NCI-H526 treated with DMSO at 0.1 percent for 48 hours (cell line): ENCODE results near the gene RNF138.
"Not testable (repeated sequence)": the region's sequence is repeated elsewhere in the genome, so short reads cannot be mapped to it uniquely, and the experiment has no call there.

Source experiments
- DNase-seq: peaks from one replicate; lab custom pipeline; 2025; lab: John Stamatoyannopoulos, UW

Gene RNF138, protein sequence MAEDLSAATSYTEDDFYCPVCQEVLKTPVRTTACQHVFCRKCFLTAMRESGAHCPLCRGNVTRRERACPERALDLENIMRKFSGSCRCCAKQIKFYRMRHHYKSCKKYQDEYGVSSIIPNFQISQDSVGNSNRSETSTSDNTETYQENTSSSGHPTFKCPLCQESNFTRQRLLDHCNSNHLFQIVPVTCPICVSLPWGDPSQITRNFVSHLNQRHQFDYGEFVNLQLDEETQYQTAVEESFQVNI

DNA sequence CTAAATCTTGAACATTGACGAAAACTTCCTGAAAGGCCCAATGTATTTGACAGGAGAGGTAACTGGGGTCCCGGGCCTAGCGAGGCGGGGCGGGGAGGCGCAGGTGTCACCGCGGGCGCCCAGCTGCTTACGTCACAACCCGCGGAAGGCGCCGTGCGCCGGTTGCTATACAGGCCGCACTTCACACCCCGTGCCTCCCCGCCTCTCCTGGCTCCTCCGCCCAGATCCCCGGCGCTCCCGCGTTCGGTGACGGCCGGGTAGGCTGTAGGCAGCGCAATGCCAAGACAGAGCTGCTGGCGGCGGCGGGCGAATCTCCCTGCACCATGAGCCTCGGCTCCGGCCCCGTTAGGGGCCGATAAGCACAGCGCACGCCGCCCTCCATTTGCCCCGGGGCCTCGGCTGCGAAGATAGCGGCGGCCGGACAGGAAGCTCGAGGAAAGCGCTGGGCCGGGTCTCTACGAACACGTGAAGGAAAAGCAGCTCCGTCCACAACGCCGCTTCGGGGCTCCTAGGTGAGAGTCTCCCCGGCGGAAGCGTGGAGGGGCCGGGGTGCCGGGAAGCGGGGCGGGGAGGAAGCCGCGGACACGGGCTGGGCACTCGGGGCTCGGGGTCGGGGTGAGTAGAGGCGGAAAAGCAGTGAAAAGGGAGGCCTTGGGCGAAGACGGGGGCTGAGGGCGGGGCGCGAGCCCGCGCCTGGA lies at the start of gene RNF138:
Gene RNF138, plus strand, starts transcription at position 151 of the 698 bp plus-strand sequence. CDS start 903 bp downstream, outside the sequence.
- peak; percentile 86 for DNase-seq

DNA sequence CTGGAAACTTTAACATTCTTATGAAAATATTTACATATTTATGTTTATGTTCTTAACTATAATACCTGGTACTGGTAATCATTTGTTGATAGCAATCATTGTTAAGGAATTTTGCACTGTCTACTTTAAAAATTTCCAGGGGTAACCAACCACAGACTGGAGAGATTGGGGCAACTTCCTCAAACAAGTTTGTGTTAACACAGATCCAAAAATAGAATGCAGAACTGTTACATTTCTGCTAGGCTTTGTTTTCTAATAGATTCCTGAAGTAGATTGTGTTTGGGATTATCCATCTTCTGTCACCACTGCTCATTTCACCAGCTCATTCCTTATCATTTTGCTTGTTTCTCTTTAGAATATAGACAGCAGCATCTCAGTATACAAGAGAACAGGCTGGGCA lies 49.3 kb upstream of the RNF138 start:
- no peak for DNase-seq

DNA sequence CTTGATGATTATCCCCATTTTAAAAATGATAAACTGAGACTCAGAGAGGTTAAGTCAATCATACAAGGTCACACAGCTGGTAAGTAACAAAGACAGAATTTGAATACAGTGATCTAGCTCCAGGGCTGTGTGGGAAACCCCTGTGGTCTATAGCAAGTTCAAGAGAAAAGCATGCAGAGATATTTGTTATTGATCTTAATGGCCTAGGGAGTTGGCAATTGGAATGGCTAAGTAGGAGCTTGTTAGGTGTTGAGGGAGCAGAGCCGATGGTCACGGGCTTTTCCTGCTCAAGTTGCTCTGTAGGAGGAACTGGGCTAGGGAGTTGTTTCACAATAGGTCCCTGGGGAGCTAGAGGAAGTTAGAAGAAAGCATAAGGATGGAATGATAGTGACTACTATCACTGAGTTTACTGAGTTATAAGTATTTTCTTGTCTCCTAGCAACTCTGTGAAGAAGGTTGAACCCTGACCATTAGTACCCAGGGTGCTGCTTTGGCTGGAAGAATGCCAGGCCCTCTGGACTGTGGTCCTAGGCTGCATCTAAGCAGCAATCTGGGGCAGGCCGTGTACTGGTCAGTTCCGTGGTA lies 43.1 kb upstream of the RNF138 start:
- no peak for DNase-seq

DNA sequence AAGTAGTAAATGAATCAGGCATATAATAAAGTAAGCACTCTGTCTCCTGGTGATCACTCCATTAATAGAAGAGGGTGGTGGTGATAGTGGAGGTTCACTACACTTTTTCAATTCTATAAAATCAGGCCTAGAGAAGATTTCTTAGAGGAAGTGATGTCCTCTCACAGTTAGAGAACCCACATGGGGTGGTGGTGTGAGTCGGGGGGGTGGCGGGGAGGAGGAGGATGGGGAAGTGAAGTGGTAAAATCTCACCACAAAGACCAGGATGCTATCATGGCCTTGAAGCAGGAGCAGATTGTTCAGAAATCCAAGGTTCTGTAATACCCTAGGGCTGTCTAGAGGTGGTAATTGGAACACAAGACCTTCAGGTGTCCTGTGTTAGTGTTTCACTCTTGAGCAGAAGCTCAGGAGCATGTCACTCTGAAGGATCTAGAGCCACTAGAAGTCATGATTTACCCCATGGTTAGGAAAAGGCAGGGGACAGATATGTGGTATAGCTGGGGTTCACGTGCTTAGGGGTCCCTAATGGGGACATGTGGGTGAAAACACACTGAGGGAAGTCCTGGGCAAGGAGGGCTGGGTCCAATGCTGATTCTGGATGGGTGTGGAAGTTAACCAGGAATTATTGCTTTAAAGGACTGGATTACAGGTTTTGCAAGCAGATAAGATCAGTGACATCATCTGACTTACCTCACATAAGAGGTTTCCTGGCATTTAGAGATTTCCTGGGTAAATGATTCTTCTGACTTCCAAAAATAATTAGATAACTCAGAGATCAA lies 42.1 kb upstream of the RNF138 start:
- DNase-seq = no peak

DNA sequence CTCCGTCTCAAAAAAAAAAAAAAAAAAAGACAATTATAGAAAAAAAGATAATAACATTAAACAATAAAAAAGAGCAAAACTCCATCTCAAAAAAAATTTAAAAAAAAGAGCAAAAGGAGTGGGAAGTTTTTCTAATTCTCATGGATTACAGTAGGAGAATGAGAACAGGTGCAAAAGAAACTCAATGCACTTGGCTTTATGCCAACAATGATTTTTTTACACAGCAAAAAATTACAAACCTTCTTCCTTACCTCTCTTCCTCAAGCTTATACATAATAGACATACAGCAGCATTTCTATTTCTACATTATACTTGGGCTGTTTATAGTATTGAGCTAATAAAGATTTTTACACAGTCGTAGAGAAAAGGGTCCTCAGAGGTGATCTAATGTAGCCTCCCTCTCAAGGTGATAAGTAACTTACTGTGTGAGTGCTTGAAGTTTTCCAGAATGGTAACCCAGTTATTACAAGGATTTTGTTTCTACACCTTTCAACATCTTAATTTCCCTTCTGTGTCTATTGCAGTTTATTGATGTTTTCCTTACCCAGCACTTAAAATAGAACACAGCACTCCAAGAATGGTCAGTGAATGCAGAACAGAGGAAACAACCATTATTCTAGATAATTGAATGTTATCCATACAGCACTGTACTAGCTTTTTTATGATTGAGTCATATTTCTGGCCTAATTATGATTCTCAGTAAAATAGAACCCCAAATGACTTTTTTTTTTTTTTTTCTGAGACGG lies 34.9 kb upstream of the RNF138 start:
- DNase-seq = no peak

DNA sequence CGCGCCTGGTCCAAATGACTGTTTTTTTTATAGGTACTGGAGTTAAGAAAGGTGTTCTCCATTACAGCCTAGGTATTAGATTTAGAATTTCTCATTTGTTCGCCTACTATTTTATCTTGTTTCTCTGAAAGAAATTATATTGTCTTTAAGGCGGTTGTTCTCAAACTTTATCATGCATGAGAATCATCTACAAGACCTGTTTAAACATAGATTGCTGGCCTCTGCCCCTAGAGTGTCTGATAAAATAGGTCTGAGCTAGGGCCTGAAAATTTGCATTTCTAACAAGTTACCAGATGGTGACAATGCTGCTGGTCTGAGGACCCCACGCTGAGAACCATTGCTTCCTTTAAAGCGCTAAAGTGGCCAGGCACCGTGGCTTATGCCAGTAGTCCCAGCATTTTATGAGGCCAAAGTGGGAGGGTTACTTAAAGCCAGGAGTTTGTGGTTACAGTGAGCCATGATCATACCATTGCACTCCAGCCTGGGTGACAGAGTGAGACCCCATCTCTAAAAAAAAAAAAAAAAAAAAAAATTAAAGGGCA lies 34.0 kb upstream of the RNF138 start:
- no peak for DNase-seq

DNA sequence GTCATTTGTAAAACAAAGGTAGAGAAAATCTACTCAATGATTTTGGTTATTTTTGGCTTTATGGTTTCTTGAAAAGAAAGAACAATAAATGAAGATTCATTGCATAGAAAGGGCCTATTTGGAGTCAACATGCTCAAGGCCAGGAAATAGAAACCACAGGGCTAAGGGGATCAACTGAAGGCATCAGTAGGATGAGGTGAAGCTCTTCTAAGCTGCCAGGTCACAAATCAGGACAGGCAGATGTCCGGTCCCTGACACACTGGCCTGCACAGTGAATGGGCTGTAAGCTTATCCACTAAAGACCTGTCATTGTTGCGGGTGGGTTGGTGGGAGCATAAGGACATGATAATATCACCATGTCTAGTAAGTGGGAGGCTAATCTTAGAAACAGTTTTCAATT lies 31.6 kb upstream of the RNF138 start:
- DNase-seq = no peak

DNA sequence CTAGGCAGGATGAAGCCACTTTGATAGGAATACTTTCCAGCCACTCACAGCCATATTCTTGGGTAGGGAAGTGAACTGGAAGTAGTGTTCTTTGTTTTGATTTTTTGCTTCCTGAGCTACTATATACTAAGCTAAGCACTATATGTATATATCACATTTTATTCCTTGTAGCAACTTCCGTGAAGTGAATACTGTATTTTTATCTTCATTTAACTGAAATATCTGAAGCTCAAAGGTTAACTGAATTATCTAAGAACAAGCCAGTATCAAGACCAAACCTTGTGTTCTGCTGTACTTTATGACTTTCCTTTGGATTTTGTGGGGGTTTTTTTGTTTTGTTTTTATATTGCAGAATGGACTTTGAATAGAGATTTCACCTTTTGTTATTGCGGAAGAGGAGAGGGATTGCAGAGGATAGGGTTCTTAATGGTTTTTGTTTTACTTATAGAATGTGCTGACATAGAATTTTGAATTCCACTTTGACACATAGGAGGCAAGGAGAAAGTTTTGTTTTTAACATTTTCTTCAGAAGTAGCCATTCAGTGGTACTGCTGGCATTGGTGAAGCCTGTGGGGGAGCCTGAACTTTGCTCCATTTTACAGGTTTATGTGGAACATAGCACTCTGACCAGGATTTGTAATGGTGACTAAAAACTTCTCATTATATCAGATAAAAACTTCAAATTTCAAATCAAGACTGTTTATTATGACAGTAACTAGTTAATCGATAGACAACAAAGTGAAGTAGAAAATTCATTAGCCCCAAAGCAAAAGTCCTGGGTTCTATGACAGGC lies 24.1 kb upstream of the RNF138 start:
- DNase-seq = no peak

DNA sequence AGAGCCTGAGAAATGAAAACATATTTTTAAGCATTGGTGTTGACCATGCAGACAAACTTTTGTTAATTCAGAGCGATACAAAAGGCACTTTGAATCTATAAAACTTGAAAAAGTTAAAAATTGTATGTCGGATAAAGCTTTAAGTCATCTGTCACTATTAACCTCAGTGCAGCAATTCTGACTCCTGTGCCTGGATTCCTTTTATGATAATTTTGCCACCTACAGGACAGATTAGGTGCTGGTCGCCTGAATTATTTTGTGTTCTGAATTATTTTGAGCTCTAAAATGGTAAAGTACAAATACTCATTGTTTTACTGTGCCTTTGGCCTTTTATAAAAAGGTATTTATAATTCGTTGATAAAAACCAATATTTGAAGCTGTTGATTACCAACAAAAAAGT lies 19.4 kb upstream of the RNF138 start:
- no peak for DNase-seq

DNA sequence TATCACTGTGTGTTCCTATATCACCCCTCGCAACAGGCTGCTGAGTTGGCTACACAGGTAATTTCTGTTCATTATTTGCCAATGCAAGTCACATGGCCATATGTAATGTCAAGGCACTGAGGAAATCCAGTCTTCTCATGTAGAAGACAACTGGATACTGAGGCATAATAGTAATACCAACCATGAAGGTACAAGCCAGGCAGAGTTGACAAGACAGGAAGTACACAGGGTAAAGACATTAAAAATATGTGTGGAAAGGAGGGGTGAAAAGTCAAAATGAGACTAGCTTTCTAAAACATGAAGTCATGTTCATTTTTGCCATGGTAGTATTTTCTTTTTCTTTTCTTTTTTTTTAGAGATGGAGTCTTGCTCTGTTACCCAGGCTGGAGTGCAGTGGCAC lies 17.5 kb upstream of the RNF138 start:
- no peak for DNase-seq

DNA sequence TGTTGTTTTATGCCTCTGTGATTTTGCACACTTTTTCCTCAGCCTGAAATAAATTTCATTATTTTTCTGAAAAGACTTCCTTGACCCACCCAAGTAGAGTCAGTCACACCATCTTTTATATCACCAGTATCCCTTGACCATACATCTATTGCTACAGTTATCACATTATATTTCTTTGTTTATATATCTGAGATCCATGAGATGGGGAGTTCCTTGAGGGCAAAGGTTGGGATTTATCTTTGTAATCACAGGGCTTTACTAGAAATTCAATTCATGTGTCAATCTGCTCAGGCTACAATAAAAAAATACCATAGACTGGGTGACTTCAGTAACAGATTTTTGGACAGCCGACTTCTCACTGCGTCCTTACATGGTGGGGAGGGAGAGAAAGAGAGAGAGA lies 12.8 kb upstream of the RNF138 start:
- no peak for DNase-seq

DNA sequence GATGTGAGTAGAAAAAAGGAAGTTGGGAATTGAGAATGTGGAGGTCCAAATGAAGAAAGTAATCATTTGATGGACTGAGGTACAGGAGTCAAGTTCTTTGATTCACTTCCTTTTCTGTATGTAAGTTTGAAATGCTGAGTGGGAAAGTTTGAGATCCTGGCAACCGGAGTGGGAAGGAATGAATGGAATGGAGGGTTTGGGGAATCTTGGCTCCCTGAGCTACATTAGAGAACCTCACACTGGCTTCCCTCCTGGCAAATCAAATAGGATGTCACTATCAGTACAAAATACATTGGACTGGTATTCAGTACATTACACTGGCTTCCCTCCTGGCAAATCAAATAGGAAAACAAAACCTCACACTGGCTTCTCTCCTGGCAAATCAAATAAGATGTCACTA lies 9.8 kb upstream of the RNF138 start:
- DNase-seq = no peak

DNA sequence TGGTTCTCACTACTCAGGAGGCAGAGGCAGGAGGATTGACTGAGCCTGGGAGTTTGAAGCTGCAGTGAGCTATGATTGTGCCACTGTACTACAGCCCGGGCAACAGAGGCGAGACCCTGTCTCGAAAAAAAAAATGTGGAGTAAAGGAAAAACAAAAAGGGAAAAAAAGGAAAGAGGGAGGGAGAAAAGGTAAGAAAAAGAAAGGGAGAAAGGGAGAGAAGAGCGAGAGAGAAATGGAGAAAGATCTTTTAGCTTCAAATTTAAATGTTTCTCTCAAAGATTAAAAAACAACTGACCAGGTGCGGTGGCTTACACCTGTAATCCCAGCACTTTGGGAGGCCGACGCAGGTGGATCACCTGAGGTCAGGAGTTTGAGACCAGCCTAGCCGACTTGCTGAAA lies 7.9 kb upstream of the RNF138 start:
- no peak for DNase-seq

DNA sequence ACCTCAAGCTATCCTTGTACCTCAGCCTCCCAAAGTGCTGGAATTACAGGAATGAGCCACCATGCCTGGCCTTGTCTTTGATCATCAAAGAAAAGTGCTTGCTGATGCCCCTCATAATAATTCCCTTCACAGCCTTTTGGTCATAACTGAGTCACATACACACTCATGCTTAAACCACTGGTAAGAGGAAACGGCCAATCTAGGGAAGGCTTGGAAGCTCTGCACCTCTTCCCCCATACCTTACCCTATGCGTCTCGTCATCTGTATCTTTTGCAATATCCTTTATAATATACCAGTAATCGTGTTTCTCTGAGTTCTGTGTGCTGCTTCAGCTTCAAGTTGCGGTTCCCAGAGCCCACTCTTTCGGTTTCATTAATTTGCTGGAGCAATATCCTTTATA lies 4.8 kb upstream of the RNF138 start:
- DNase-seq = no peak

DNA sequence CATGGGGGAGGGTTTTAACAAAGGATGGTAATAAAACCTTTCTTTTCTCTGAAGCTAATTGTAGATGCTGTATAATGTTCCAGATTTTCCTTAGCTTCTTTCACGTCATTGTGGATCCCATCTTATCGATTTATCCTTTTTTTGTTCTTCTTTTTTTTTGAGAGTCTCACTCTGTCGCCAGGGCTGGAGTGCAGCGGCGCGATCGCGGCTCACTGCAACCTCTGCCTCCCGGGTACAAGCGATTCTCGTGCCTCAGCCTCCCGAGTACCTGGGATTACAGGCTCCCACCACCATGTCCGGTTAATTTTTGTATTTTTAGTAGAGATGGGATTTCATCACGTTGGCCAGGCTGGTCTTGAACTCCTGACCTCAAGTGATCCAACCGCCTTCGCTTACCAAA lies 843 bp upstream of the RNF138 start:
- not testable (repeated sequence) for DNase-seq

DNA sequence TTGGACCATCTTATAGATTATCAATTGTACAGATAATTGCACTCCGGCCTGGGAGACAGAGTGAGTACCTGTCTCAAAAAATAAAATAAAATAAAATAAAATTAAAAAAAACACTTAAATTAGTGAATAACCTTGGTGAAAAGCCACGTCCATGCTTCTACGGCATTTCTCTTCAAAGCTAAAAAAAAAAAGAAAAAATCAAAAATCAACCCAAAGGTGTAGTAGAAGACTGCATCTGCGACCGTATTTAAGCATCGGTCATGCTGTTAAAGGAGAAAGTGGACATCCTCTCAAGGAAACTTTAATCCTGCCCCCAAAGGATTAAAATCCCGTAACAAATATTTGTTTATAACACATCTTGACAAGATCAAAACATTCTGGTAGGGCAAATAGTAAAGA lies 350 bp upstream of the RNF138 start:
- no peak for DNase-seq

DNA sequence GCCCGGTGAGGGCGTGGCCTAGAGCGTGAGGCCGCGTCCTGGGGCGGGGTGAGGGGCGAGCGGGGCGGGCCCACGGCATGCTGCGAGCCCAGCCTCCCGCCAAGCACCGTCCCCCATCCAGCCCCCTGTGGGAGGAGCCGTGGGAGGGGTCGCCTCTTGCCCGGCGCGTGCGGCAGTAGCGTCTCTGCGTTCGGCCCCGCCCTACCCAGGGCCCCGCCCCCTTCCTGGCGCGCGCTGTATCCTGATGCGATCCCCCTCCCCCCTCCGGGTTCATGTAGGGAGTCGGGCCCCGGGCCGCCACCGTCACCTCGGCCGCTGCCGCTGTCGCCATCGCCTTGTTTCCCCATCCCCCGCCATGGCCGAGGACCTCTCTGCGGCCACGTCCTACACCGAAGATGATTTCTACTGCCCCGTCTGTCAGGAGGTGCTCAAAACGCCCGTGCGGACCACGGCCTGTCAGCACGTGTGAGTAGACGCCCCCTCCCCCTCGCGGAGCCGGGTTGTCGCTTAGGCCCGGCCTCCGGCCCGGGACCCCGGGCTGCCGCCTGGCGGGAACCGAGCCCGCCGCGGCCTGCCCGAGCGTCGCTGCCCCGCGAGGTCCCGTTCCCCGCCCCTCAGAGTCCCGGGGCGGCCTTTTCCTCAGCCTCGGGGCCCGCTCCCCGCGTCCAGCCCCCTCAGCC lies 888 bp downstream of the RNF138 start:
- peak; percentile 86 for DNase-seq

DNA sequence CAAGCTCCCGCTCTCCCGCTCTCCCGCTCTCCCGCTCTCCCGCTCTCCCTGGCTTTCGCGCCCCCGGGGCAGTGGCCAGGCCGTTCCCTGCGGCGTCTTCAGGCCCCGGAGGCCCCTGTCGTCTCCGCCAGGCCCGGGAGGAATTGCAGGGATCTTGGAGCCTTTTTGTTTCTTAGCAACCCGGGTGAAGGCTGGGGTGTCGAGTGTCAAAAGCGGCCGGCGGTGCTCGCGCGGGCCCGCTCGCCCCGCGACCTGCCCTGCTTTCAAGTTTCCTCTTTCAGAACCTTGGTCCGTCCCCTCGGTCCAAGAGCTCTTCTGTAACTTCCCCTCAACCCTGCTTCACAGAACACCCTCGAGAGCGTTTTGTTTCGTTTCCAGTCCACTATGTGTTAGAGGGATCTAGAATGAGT lies 1.4 kb downstream of the RNF138 start:
- DNase-seq = peak; percentile 18

DNA sequence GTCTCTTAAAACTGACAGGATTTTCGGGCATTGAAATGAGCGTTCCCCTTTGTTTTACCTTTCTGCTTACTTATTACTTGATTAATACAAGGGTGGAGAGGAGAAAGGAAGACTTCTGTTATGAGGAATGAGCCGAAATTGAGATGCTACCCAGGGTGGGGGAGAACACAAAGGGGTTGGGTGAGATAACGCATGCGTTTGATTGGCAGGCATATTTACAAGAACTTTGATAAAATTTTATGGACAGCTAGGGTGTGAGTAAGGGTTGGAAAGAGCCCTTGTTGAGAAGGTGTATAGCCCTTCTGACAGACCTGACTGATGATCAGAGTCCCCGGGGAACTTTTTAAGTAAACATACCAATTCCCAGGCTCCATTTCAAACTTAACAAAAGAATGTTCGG lies 1.8 kb downstream of the RNF138 start:
- no peak for DNase-seq

DNA sequence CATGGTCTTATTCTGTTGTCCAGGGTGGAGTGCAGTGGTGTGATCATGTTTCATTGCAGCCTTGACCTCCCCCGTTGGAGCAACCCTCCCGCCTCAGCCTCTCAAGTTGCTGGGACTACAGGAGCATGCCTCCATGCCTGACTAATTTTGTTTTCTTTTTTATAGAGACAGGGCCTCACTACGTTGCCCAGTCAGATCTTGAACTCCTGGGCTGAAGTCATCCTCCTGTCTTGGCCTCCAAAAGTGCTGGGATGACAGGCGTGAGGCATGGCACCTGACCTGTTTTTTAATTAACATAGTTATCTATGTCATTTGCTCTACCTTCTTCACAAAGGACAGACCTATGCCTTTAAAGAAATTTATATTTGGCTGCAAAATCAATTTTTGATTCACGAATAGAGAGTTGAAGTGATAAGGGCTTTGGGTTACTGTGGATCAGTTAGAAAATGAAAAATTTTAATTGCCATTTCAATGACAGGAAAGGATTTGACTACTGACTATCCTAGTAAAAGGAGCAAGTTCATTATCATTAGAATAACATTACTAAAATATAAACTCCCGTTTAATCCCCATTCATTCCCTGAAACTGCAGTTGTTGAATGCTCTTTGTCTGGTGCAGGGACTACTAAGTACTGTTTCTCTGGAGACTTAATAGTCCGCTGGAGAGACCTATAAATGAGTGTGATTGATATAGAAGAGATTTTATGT lies 3.7 kb downstream of the RNF138 start:
- no peak for DNase-seq
